ENCODE results near the gene C4orf36.

- TF ChIP-seq CTCF (IDR thresholded peaks at IDR 0.05; ENCODE audit: extremely low read depth in 1 of 2, insufficient read depth in 1 of 2, low read depth in 1 of 2, low read length in 2 of 2) = no peak
- TF ChIP-seq FOS (IDR thresholded peaks at IDR 0.05; ENCODE audit: borderline replicate concordance, insufficient read depth, low read length) = no peak
- TF ChIP-seq POLR2AphosphoS5 (IDR thresholded peaks at IDR 0.05; ENCODE audit: insufficient read depth, low read depth, low read length) = no peak
- no peak for TF ChIP-seq MAX (IDR thresholded peaks at IDR 0.05; ENCODE audit: insufficient read depth, insufficient read length)
Measured at GRCh38 chr4:86892636-86892960, 376 bp upstream of the C4orf36 start.
